HepG2 (cell line): ENCODE measurements around the gene KIF26B. TPM values are rescaled to one million over a fixed set of nuclear protein-coding genes. Genes with fewer than 3 reads are reported as not detected.

Experiments
- ATAC-seq: fragments of 200-7000 bp; cut with Tn5 transposase; 3 replicates; pipeline ENCODE4 v1.9.1; 2020; ENCODE audit warnings: mild to moderate bottlenecking, moderate library complexity
- BruUV-seq: library from RNA; stranded (reverse); fragments of 400-500 nt; replicated peaks from 2 replicates; lab custom pipeline; 2021; lab: Mats Ljungman, UMichigan
- CTCF ChIA-PET: fragments of 300-600 bp; formaldehyde crosslinking; extraction: SDS; loops from one replicate; lab custom pipeline; 2021; ENCODE audit warnings: low total read pairs, inconsistent platforms, low intra/inter-chr PET ratio; lab: Yijun Ruan, JAX
- POLR2A ChIA-PET: fragments of 350-600 bp; sonication (Branson Sonifier 250); formaldehyde crosslinking; loops from one replicate; lab custom pipeline; 2020; ENCODE audit warnings: antibody characterized with exemption, inconsistent platforms; lab: Yijun Ruan, JAX
- DNase-seq: peaks from one replicate; pipeline ENCODE4 v3.0.0-alpha.2; 2015; ENCODE audit warnings: low spot score
- FAIRE-seq: peaks from 3 replicates; lab custom pipeline; 2011; peaks lifted over from hg19 to GRCh38; lab: Jason Lieb, UNC
- H2AFZ ChIP-seq: one replicate; pipeline ENCODE4 v1.6.1; 2011; ENCODE audit warnings: low read length, inconsistent platforms
- H3K27ac ChIP-seq: fragments of 300-600 bp; 3 replicates; pipeline ENCODE4 v1.8.0; 2011; ENCODE audit warnings: mixed run types, mild to moderate bottlenecking, mixed read lengths, low read length, inconsistent platforms; ENCODE audit not compliant: insufficient read depth; ENCODE audit errors: extremely low read length
- H3K27me3 ChIP-seq, 2 experiments: fragments of 200-600 bp in 1 of 2; 2 replicates in 1 of 2; 3 replicates in 1 of 2; pipeline versions ENCODE4 v1.6.0 to v1.8.0; 2011; ENCODE audit warnings: low read length in 2 of 2, mild to moderate bottlenecking in 2 of 2, moderate library complexity in 2 of 2, inconsistent platforms in 1 of 2; ENCODE audit not compliant: insufficient read depth in 2 of 2, control insufficient read depth in 1 of 2
- H3K36me3 ChIP-seq, 2 experiments: fragments of 200-600 bp in 1 of 2; replicated peaks in 1 of 2; 2 replicates in 1 of 2; 3 replicates in 1 of 2; pipeline versions ENCODE4 v1.5.1 to v1.8.0; 2011; ENCODE audit warnings: low read length in 2 of 2, inconsistent platforms in 1 of 2; ENCODE audit not compliant: insufficient read depth in 2 of 2, control insufficient read depth in 1 of 2
- H3K4me1 ChIP-seq: 2 replicates; pipeline ENCODE4 v1.5.1; 2012; ENCODE audit warnings: low read length, inconsistent platforms; ENCODE audit not compliant: insufficient read depth
- H3K4me2 ChIP-seq: 2 replicates; pipeline ENCODE4 v1.6.0; 2011; ENCODE audit warnings: low read depth, low read length, inconsistent platforms
- H3K4me3 ChIP-seq, 3 experiments: fragments of 200-600 bp in 1 of 3; sonication (generic), shearing (Covaris generic) in 1 of 3; replicated peaks in 1 of 3; 2 replicates each; pipeline ENCODE4 v1.5.1; 2011 to 2016; ENCODE audit warnings: low read length in 3 of 3, inconsistent platforms in 2 of 3, low read depth in 2 of 3, mild to moderate bottlenecking in 2 of 3, control low read depth in 1 of 3, mixed read lengths in 1 of 3; ENCODE audit not compliant: insufficient read depth in 1 of 3
- H3K79me2 ChIP-seq: one replicate; pipeline ENCODE4 v1.6.1; 2011; ENCODE audit warnings: low read length, inconsistent platforms; ENCODE audit not compliant: insufficient read depth
- H3K9ac ChIP-seq: 2 replicates; pipeline ENCODE4 v1.6.0; 2011; ENCODE audit warnings: mild to moderate bottlenecking, low read depth, low read length, inconsistent platforms; ENCODE audit not compliant: insufficient read depth
- H3K9me3 ChIP-seq: 2 replicates; pipeline ENCODE4 v1.5.1; 2012; ENCODE audit warnings: mild to moderate bottlenecking, low read length
- H4K20me1 ChIP-seq: 2 replicates; pipeline ENCODE4 v1.6.0; 2011; ENCODE audit warnings: inconsistent platforms, mild to moderate bottlenecking, low read length, moderate library complexity; ENCODE audit not compliant: insufficient read depth
- ARNT2 ChIP-seq: sonication (generic); formaldehyde crosslinking; IDR thresholded peaks from 2 replicates; pipeline ENCODE4 v1.8.0; 2022; ENCODE audit warnings: mild to moderate bottlenecking, low read depth, missing genetic modification reagents, moderate library complexity
- ELF3 ChIP-seq: IDR thresholded peaks from 2 replicates; pipeline ENCODE4 v1.6.1; 2016; ENCODE audit warnings: missing genetic modification reagents, missing compliant biosample characterization
- HDAC6 ChIP-seq: fragments of 200-600 bp; sonication (generic); IDR thresholded peaks from 2 replicates; pipeline ENCODE4 v1.7.0; 2017; ENCODE audit warnings: mild to moderate bottlenecking, antibody characterized with exemption, low read length, low read depth
- KDM1A ChIP-seq: IDR thresholded peaks from 2 replicates; pipeline ENCODE4 v1.6.1; 2016; ENCODE audit warnings: missing compliant biosample characterization
- MLXIP ChIP-seq: sonication (generic); formaldehyde crosslinking; IDR thresholded peaks from 2 replicates; pipeline ENCODE4 v1.9.0; 2021; ENCODE audit warnings: missing genetic modification reagents, borderline replicate concordance
- NFRKB ChIP-seq: fragments of 450-650 bp; IDR thresholded peaks from 2 replicates; pipeline ENCODE4 v1.6.1; 2017
- REL ChIP-seq: sonication (generic); formaldehyde crosslinking; conservative IDR thresholded peaks from 2 replicates; pipeline ENCODE4 v1.8.0; 2022; ENCODE audit warnings: mild to moderate bottlenecking, missing genetic modification reagents, moderate library complexity
- RNF219 ChIP-seq: sonication (generic); formaldehyde crosslinking; IDR thresholded peaks from 2 replicates; pipeline ENCODE4 v1.5.0; 2020; ENCODE audit warnings: mild to moderate bottlenecking, missing genetic modification reagents
- SMC3 ChIP-seq: IDR thresholded peaks from 2 replicates; pipeline ENCODE4 v1.6.1; 2011; ENCODE audit warnings: low read length, improper control_type of control experiment
- SPEN ChIP-seq: sonication (generic); formaldehyde crosslinking; IDR thresholded peaks from 2 replicates; pipeline ENCODE4 v1.5.1; 2020; ENCODE audit warnings: low read depth, mild to moderate bottlenecking, missing genetic modification reagents
- ZIK1 ChIP-seq: sonication (generic); formaldehyde crosslinking; IDR thresholded peaks from 2 replicates; pipeline ENCODE4 v1.5.0; 2020; ENCODE audit warnings: mild to moderate bottlenecking, low read depth, missing genetic modification reagents, borderline replicate concordance
- ZNF362 ChIP-seq: sonication (generic); formaldehyde crosslinking; IDR thresholded peaks from 2 replicates; pipeline ENCODE4 v1.4.0; 2020; ENCODE audit warnings: missing genetic modification reagents, mild to moderate bottlenecking, borderline replicate concordance
- ZNF674 ChIP-seq: sonication (generic); formaldehyde crosslinking; IDR thresholded peaks from 2 replicates; pipeline ENCODE4 v1.5.0; 2020; ENCODE audit warnings: low read depth, mild to moderate bottlenecking, missing genetic modification reagents
- WGBS: methylation state at CpG from one replicate; pipeline ENCODE4 v1.1.6; 2017; ENCODE audit warnings: low lambda C conversion rate; 5-methylcytosine and 5-hydroxymethylcytosine counted together
- in situ Hi-C: cut with HindIII; loops from 2 replicates; pipeline ENCODE4 v1.10.0; 2017; ENCODE audit warnings: low pct_unique_long_range_greater_than_20kb; ENCODE audit not compliant: extremely low pct_ligation_motif_present
- intact Hi-C: fragments of 100-400 bp; cut with micrococcal nuclease; formaldehyde crosslinking; loops from one replicate; pipeline ENCODE4 v1.10.0; 2022; ENCODE audit not compliant: unreplicated experiment
- polyA plus RNA-seq, 8 experiments: library from polyadenylated mRNA; depleted of rRNA in 3 of 8; stranded (reverse) in 7 of 8; unstranded in 1 of 8; fragments of >200 nt; fragmentation: Illumina TruSeq in 4 of 8; extraction: Trizol in 4 of 8; gene quantifications; 2 replicates each; pipeline versions ENCODE4 v1.2.1 to v1.2.3, GENCODE V29; 2011 to 2016; ENCODE audit warnings: low read depth in 4 of 8, missing spikeins in 1 of 8, mixed read lengths in 1 of 8; ENCODE audit not compliant: insufficient read depth in 1 of 8
- total RNA-seq, 5 experiments: library from RNA; depleted of rRNA; stranded (reverse); fragments of >200 nt; fragmentation: Illumina TruSeq; extraction: Trizol; gene quantifications; 2 replicates each; pipeline ENCODE4 v1.2.3, GENCODE V29; 2016; ENCODE audit warnings: low read depth in 1 of 5

KIF26B gene
- total and polyA plus RNA-seq, 2 of the 13 experiments (the other 11 are each of a cell fraction or from before 2014, with no cell fraction given), result 0.08 to 0.09 TPM

GRCh38 chr1:245261786-245262185 lies 107.0 kb downstream of the KIF26B start:
- H3K9ac ChIP-seq, result no peak overlapping the region
- DNase-seq (no peak), FAIRE-seq (no peak), ATAC-seq (no peak)
- H3K4me2 ChIP-seq, result no peak overlapping the region
- intact Hi-C loops (no loop called here), in situ Hi-C loops (no loop called here)
- no peaks in the 10 kb centered on the region for H4K20me1 ChIP-seq
- H3K27ac ChIP-seq, result no peak overlapping the region
- no peaks in the 10 kb centered on the region for H3K79me2 ChIP-seq
- 91% methylated on average over 7 of the region's 7 CpGs for WGBS
- BruUV-seq, result no TSS peak
- no peaks in the 10 kb centered on the region for H3K36me3 ChIP-seq
- no peak overlapping the region for H3K4me3 ChIP-seq
- H3K4me1 ChIP-seq, result peaks cover 23% of the 10 kb centered on the region
- POLR2A ChIA-PET, result no interaction called here
- TF ChIP-seq SPEN (no peak), KDM1A (CRISPR knock-in tag) (no peak), ZNF674 (CRISPR knock-in tag) (no peak), HDAC6 (no peak)
- TF ChIP-seq, all 625 proteins: peak for 0
- Histone ChIP-seq H3K9me3 (no peaks in the 10 kb centered on the region), H3K27me3 (peaks cover 0 to 14% of the 10 kb centered on the region in 2 experiments; a peak in 1 of 5 replicates), H2AFZ (no peak overlapping the region)
- CTCF ChIA-PET, result no interaction called here

GRCh38 chr1:245263529-245264095 lies 108.8 kb downstream of the KIF26B start:
- no peaks in the 10 kb centered on the region for H3K9me3 ChIP-seq
- ChIA-PET POLR2A (no interaction called here), CTCF (no interaction called here)
- BruUV-seq, result no TSS peak
- DNase-seq (no peak), FAIRE-seq (no peak), ATAC-seq (no peak)
- intact Hi-C loops, result no loop called here
- no peak overlapping the region for H3K27ac ChIP-seq
- in situ Hi-C loops, result no loop called here
- 84% methylated on average over 5 of the region's 5 CpGs for WGBS
- no peaks in the 10 kb centered on the region for H3K79me2 ChIP-seq
- H2AFZ ChIP-seq, result no peak overlapping the region
- no peak overlapping the region for H3K4me3 ChIP-seq
- H3K27me3 ChIP-seq, result peaks cover 0 to 14% of the 10 kb centered on the region in 2 experiments; a peak in 1 of 5 replicates
- no peaks in the 10 kb centered on the region for H3K36me3 ChIP-seq
- H4K20me1 ChIP-seq, result no peaks in the 10 kb centered on the region
- no peak overlapping the region for H3K4me2 ChIP-seq
- H3K9ac ChIP-seq, result no peak overlapping the region
- peaks cover 8% of the 10 kb centered on the region for H3K4me1 ChIP-seq
- TF ChIP-seq SMC3, result no peak
- no peak for TF ChIP-seq ARNT2 (CRISPR knock-in tag)
- TF ChIP-seq REL (CRISPR knock-in tag), result no peak
- no peak for TF ChIP-seq ZIK1 (CRISPR knock-in tag)
- no peak for TF ChIP-seq MLXIP
- no peak for TF ChIP-seq ZNF362
- no peak for TF ChIP-seq ELF3 (CRISPR knock-in tag)
- TF ChIP-seq RNF219 (CRISPR knock-in tag), result no peak
- TF ChIP-seq NFRKB, result no peak
